GM23338 (cell line): ENCODE data around the gene TPGS1. TPM values are rescaled to one million over a fixed set of nuclear protein-coding genes. Genes with fewer than 3 reads are reported as not detected.

Experiments
- ATAC-seq: fragments of 200-7000 bp; cut with Tn5 transposase; 3 replicates; pipeline ENCODE4 v1.9.1; 2020
- DNase-seq: peaks from one replicate; pipeline ENCODE4 v3.0.0-alpha.2; 2015; ENCODE audit warnings: low spot score
- H2AFZ ChIP-seq: fragments of 200-600 bp; sonication (generic); 2 replicates; pipeline ENCODE4 v1.8.0; 2016; ENCODE audit warnings: antibody characterized with exemption, mild to moderate bottlenecking, moderate library complexity
- H3F3A ChIP-seq: fragments of 200-600 bp; sonication (generic); replicated peaks from 2 replicates; pipeline ENCODE4 v1.8.0; 2017; ENCODE audit warnings: antibody characterized with exemption, mixed run types, low read depth
- H3K27ac ChIP-seq: fragments of 200-600 bp; sonication (generic); 2 replicates; pipeline ENCODE4 v1.6.1; 2016; ENCODE audit warnings: low read depth
- H3K27me3 ChIP-seq: fragments of 200-600 bp; sonication (generic); 2 replicates; pipeline ENCODE4 v1.8.0; 2016; ENCODE audit warnings: mild to moderate bottlenecking, mixed run types, moderate library complexity; ENCODE audit not compliant: insufficient read depth
- H3K36me3 ChIP-seq: fragments of 200-600 bp; sonication (generic); 2 replicates; pipeline ENCODE4 v1.8.0; 2016; ENCODE audit warnings: mild to moderate bottlenecking; ENCODE audit not compliant: insufficient read depth
- H3K4me1 ChIP-seq: fragments of 200-600 bp; sonication (generic); 2 replicates; pipeline ENCODE4 v1.8.0; 2016; ENCODE audit warnings: mild to moderate bottlenecking, moderate library complexity; ENCODE audit not compliant: insufficient read depth
- H3K4me2 ChIP-seq: fragments of 200-600 bp; sonication (generic); 2 replicates; pipeline ENCODE4 v1.7.1; 2017; ENCODE audit warnings: mixed run types
- H3K4me3 ChIP-seq: fragments of 200-600 bp; sonication (generic); 2 replicates; pipeline ENCODE4 v1.6.1; 2016; ENCODE audit warnings: mixed run types
- H3K79me2 ChIP-seq: fragments of 200-600 bp; sonication (generic); replicated peaks from 2 replicates; pipeline ENCODE4 v1.8.0; 2017; ENCODE audit warnings: mild to moderate bottlenecking; ENCODE audit not compliant: insufficient read depth
- H3K9me2 ChIP-seq: fragments of 200-600 bp; sonication (generic); 2 replicates; pipeline ENCODE4 v1.8.0; 2017; ENCODE audit not compliant: insufficient read depth
- H4K20me1 ChIP-seq: fragments of 200-600 bp; sonication (generic); replicated peaks from 2 replicates; pipeline ENCODE4 v1.8.0; 2017; ENCODE audit warnings: mild to moderate bottlenecking; ENCODE audit not compliant: insufficient read depth
- H3K27ac Mint-ChIP-seq: 2 replicates; pipeline ENCODE4 v1.8.0; 2020; ENCODE audit warnings: inconsistent platforms, mild to moderate bottlenecking, moderate library complexity, mixed read lengths
- H3K27me3 Mint-ChIP-seq: 3 replicates; pipeline ENCODE4 v1.8.0; 2022; ENCODE audit warnings: low read depth, mild to moderate bottlenecking, moderate library complexity, mixed read lengths, inconsistent platforms; ENCODE audit not compliant: insufficient read depth, poor library complexity
- H3K36me3 Mint-ChIP-seq: 3 replicates; pipeline ENCODE4 v1.8.0; 2021; ENCODE audit warnings: low read depth, mild to moderate bottlenecking, inconsistent platforms, moderate library complexity, mixed read lengths
- H3K4me1 Mint-ChIP-seq: 3 replicates; pipeline ENCODE4 v1.8.0; 2020; ENCODE audit warnings: mild to moderate bottlenecking, inconsistent platforms, mixed read lengths
- H3K4me3 Mint-ChIP-seq: 3 replicates; pipeline ENCODE4 v1.8.0; 2021; ENCODE audit warnings: moderate library complexity, mild to moderate bottlenecking, inconsistent platforms, mixed read lengths
- H3K9me3 Mint-ChIP-seq: 3 replicates; pipeline ENCODE4 v1.8.0; 2020; ENCODE audit warnings: moderate library complexity, mild to moderate bottlenecking, inconsistent platforms, mixed read lengths
- CREB1 ChIP-seq: fragments of 250-450 bp; sonication (Bioruptor Pico); IDR thresholded peaks from 2 replicates; pipeline ENCODE4 v1.5.0; 2020; ENCODE audit warnings: low read depth, mild to moderate bottlenecking, moderate library complexity
- EZH2 ChIP-seq: fragments of 200-600 bp; sonication (generic); IDR thresholded peaks from one replicate; pipeline ENCODE4 v1.8.0; 2017; ENCODE audit warnings: antibody characterized with exemption, mild to moderate bottlenecking, low read depth; ENCODE audit not compliant: unreplicated experiment
- EZH2phosphoT487 ChIP-seq: fragments of 200-600 bp; sonication (generic); IDR thresholded peaks from one replicate; pipeline ENCODE4 v1.8.1; 2018; ENCODE audit warnings: antibody characterized with exemption; ENCODE audit not compliant: unreplicated experiment
- JUNB ChIP-seq: IDR thresholded peaks from one replicate; pipeline ENCODE4 v1.6.1; 2016; ENCODE audit warnings: antibody characterized with exemption; ENCODE audit not compliant: unreplicated experiment
- NANOG ChIP-seq: IDR thresholded peaks from 2 replicates; pipeline ENCODE4 v1.6.1; 2016; ENCODE audit warnings: antibody characterized with exemption, borderline replicate concordance
- POLR2AphosphoS5 ChIP-seq: IDR thresholded peaks from 2 replicates; pipeline ENCODE4 v1.6.1; 2016; ENCODE audit warnings: antibody characterized with exemption, low read depth
- STAT1 ChIP-seq: IDR thresholded peaks from one replicate; pipeline ENCODE4 v1.6.1; 2016; ENCODE audit warnings: antibody characterized with exemption; ENCODE audit not compliant: unreplicated experiment
- ZNF114 ChIP-seq: fragments of 250-450 bp; sonication (Bioruptor Pico); IDR thresholded peaks from 2 replicates; pipeline ENCODE4 v1.5.0; 2020; ENCODE audit warnings: mild to moderate bottlenecking, moderate library complexity
- ZNF331 ChIP-seq: fragments of 250-450 bp; sonication (Bioruptor Pico); IDR thresholded peaks from 2 replicates; pipeline ENCODE4 v1.5.0; 2020; ENCODE audit warnings: low read depth, mild to moderate bottlenecking, moderate library complexity
- polyA plus RNA-seq: library from polyadenylated mRNA; unstranded; fragments of >200 nt; fragmentation: Nextera tagmentation; extraction: Ambion mirVana; gene quantifications from 2 replicates; pipeline ENCODE4 v1.2.1, GENCODE V29; 2016
- total RNA-seq: library from RNA; depleted of rRNA; stranded (reverse); fragments of >200 nt; shearing (Covaris generic); gene quantifications from 2 replicates; pipeline ENCODE4 v1.2.3, GENCODE V29; 2014
- TF ChIP-seq, protein P1 (sequence below): IDR thresholded peaks from 2 replicates; pipeline ENCODE4 v1.6.1; 2016; ENCODE audit warnings: antibody characterized with exemption
- TF ChIP-seq, protein P2 (sequence below), 2 experiments: fragments of 200-600 bp in 1 of 2; sonication (generic) in 1 of 2; conservative IDR thresholded peaks; 2 replicates each; pipeline versions ENCODE4 v1.5.1 to v1.6.1; 2016 to 2017; ENCODE audit warnings: antibody characterized with exemption in 2 of 2, low read depth in 2 of 2, mild to moderate bottlenecking in 2 of 2, moderate library complexity in 1 of 2
- TF ChIP-seq, protein P3 (sequence below): IDR thresholded peaks from one replicate; pipeline ENCODE4 v1.6.1; 2018; ENCODE audit warnings: antibody characterized with exemption; ENCODE audit not compliant: unreplicated experiment
- TF ChIP-seq, protein P4 (sequence below): fragments of 250-450 bp; sonication (Bioruptor Pico); IDR thresholded peaks from 2 replicates; pipeline ENCODE4 v1.5.0; 2020; ENCODE audit warnings: mild to moderate bottlenecking, moderate library complexity

Gene TPGS1
- total and polyA plus RNA-seq, 2 experiments from 2014 or later = 11.9 to 38.4 TPM

DNA sequence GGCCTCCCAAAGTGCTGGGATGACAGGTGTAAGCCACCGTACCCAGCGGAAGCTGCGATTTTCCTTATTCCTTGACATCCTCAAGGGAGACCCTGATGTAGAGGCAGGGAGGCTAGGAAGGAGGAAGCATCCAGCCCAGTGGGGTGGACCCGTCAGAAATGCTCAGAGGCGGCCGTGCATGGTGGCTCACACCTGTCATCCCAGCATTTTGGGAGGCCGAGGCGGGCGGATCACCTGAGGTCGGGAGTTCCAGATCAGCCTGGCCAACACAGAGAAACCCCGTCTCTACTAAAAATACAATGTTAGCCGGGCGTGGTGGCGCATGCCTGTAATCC, 48.1 kb downstream of the TPGS1 start:
- Mint-ChIP-seq H3K27me3 (peaks cover 11% of the 10 kb centered on the region), H3K27ac (no peak overlapping the region), H3K4me1 (peaks cover 3% of the 10 kb centered on the region; the same call in 1 of the 3 replicates), H3K4me3 (no peak overlapping the region), H3K9me3 (no peaks in the 10 kb centered on the region), H3K36me3 (no peaks in the 10 kb centered on the region)
- TF ChIP-seq, protein P1, sequence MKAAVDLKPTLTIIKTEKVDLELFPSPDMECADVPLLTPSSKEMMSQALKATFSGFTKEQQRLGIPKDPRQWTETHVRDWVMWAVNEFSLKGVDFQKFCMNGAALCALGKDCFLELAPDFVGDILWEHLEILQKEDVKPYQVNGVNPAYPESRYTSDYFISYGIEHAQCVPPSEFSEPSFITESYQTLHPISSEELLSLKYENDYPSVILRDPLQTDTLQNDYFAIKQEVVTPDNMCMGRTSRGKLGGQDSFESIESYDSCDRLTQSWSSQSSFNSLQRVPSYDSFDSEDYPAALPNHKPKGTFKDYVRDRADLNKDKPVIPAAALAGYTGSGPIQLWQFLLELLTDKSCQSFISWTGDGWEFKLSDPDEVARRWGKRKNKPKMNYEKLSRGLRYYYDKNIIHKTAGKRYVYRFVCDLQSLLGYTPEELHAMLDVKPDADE = no peak
- TF ChIP-seq STAT1 (no peak), ZNF114 (no peak), NANOG (no peak), EZH2phosphoT487 (no peak), EZH2 (no peak), JUNB (no peak), POLR2AphosphoS5 (no peak), CREB1 (CRISPR knock-in tag) (no peak), ZNF331 (CRISPR knock-in tag) (no peak)
- TF ChIP-seq, protein P2, sequence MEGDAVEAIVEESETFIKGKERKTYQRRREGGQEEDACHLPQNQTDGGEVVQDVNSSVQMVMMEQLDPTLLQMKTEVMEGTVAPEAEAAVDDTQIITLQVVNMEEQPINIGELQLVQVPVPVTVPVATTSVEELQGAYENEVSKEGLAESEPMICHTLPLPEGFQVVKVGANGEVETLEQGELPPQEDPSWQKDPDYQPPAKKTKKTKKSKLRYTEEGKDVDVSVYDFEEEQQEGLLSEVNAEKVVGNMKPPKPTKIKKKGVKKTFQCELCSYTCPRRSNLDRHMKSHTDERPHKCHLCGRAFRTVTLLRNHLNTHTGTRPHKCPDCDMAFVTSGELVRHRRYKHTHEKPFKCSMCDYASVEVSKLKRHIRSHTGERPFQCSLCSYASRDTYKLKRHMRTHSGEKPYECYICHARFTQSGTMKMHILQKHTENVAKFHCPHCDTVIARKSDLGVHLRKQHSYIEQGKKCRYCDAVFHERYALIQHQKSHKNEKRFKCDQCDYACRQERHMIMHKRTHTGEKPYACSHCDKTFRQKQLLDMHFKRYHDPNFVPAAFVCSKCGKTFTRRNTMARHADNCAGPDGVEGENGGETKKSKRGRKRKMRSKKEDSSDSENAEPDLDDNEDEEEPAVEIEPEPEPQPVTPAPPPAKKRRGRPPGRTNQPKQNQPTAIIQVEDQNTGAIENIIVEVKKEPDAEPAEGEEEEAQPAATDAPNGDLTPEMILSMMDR (conservative IDR thresholded peaks at IDR 0.05; ENCODE audit: low read depth in 2 of 2) = no peak
- TF ChIP-seq, protein P3, sequence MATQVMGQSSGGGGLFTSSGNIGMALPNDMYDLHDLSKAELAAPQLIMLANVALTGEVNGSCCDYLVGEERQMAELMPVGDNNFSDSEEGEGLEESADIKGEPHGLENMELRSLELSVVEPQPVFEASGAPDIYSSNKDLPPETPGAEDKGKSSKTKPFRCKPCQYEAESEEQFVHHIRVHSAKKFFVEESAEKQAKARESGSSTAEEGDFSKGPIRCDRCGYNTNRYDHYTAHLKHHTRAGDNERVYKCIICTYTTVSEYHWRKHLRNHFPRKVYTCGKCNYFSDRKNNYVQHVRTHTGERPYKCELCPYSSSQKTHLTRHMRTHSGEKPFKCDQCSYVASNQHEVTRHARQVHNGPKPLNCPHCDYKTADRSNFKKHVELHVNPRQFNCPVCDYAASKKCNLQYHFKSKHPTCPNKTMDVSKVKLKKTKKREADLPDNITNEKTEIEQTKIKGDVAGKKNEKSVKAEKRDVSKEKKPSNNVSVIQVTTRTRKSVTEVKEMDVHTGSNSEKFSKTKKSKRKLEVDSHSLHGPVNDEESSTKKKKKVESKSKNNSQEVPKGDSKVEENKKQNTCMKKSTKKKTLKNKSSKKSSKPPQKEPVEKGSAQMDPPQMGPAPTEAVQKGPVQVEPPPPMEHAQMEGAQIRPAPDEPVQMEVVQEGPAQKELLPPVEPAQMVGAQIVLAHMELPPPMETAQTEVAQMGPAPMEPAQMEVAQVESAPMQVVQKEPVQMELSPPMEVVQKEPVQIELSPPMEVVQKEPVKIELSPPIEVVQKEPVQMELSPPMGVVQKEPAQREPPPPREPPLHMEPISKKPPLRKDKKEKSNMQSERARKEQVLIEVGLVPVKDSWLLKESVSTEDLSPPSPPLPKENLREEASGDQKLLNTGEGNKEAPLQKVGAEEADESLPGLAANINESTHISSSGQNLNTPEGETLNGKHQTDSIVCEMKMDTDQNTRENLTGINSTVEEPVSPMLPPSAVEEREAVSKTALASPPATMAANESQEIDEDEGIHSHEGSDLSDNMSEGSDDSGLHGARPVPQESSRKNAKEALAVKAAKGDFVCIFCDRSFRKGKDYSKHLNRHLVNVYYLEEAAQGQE = no peak
- TF ChIP-seq, protein P4, sequence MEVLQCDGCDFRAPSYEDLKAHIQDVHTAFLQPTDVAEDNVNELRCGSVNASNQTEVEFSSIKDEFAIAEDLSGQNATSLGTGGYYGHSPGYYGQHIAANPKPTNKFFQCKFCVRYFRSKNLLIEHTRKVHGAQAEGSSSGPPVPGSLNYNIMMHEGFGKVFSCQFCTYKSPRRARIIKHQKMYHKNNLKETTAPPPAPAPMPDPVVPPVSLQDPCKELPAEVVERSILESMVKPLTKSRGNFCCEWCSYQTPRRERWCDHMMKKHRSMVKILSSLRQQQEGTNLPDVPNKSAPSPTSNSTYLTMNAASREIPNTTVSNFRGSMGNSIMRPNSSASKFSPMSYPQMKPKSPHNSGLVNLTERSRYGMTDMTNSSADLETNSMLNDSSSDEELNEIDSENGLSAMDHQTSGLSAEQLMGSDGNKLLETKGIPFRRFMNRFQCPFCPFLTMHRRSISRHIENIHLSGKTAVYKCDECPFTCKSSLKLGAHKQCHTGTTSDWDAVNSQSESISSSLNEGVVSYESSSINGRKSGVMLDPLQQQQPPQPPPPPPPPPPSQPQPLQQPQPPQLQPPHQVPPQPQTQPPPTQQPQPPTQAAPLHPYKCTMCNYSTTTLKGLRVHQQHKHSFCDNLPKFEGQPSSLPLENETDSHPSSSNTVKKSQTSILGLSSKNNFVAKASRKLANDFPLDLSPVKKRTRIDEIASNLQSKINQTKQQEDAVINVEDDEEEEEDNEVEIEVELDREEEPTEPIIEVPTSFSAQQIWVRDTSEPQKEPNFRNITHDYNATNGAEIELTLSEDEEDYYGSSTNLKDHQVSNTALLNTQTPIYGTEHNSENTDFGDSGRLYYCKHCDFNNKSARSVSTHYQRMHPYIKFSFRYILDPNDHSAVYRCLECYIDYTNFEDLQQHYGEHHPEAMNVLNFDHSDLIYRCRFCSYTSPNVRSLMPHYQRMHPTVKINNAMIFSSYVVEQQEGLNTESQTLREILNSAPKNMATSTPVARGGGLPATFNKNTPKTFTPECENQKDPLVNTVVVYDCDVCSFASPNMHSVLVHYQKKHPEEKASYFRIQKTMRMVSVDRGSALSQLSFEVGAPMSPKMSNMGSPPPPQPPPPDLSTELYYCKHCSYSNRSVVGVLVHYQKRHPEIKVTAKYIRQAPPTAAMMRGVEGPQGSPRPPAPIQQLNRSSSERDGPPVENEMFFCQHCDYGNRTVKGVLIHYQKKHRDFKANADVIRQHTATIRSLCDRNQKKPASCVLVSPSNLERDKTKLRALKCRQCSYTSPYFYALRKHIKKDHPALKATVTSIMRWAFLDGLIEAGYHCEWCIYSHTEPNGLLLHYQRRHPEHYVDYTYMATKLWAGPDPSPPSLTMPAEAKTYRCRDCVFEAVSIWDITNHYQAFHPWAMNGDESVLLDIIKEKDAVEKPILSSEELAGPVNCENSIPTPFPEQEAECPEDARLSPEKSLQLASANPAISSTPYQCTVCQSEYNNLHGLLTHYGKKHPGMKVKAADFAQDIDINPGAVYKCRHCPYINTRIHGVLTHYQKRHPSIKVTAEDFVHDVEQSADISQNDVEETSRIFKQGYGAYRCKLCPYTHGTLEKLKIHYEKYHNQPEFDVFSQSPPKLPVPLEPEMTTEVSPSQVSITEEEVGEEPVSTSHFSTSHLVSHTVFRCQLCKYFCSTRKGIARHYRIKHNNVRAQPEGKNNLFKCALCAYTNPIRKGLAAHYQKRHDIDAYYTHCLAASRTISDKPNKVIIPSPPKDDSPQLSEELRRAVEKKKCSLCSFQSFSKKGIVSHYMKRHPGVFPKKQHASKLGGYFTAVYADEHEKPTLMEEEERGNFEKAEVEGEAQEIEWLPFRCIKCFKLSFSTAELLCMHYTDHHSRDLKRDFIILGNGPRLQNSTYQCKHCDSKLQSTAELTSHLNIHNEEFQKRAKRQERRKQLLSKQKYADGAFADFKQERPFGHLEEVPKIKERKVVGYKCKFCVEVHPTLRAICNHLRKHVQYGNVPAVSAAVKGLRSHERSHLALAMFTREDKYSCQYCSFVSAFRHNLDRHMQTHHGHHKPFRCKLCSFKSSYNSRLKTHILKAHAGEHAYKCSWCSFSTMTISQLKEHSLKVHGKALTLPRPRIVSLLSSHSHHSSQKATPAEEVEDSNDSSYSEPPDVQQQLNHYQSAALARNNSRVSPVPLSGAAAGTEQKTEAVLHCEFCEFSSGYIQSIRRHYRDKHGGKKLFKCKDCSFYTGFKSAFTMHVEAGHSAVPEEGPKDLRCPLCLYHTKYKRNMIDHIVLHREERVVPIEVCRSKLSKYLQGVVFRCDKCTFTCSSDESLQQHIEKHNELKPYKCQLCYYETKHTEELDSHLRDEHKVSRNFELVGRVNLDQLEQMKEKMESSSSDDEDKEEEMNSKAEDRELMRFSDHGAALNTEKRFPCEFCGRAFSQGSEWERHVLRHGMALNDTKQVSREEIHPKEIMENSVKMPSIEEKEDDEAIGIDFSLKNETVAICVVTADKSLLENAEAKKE (CRISPR knock-in tag) = no peak
- Histone ChIP-seq H3K4me2 (no peak overlapping the region), H3K4me1 (no peaks in the 10 kb centered on the region), H3K27me3 (no peaks in the 10 kb centered on the region), H4K20me1 (no peaks in the 10 kb centered on the region), H3K9me2 (no peaks in the 10 kb centered on the region), H3K79me2 (no peaks in the 10 kb centered on the region), H2AFZ (no peak overlapping the region), H3K36me3 (no peaks in the 10 kb centered on the region), H3F3A (no peaks in the 10 kb centered on the region), H3K27ac (no peak overlapping the region), H3K4me3 (no peak overlapping the region)
- DNase-seq (no peak), ATAC-seq (no peak)
